Choroid plexus epithelial cell (primary cell): Measurements from ENCODE around the gene URM1.

Source experiments
- DNase-seq: peaks from one replicate; pipeline ENCODE4 v3.0.0-alpha.2; 2010; ENCODE audit warnings: low read depth
- H3K4me3 ChIP-seq: 2 replicates; pipeline ENCODE4 v1.5.1; 2011; ENCODE audit warnings: low read depth, mild to moderate bottlenecking, control low read depth, low read length, moderate library complexity
- CTCF ChIP-seq: conservative IDR thresholded peaks from 2 replicates; pipeline ENCODE4 v1.5.1; 2011; ENCODE audit warnings: low read depth, mild to moderate bottlenecking, control low read depth, inconsistent platforms, low read length, moderate library complexity

The URM1 gene

GRCh38 chr9:128340691-128341434 lies 30.3 kb upstream of the URM1 start:
- peak overlapping the region; percentile 71 for H3K4me3 ChIP-seq
- no peak for DNase-seq
- no peak for TF ChIP-seq CTCF

- peak; percentile 77 for TF ChIP-seq CTCF
- H3K4me3 ChIP-seq, result peak overlapping the region; percentile 71
- peak; percentile 74 for DNase-seq
Measured at GRCh38 chr9:128341435-128341849, 29.7 kb upstream of the URM1 start.

- DNase-seq, result no peak
- no peak for TF ChIP-seq CTCF
- H3K4me3 ChIP-seq, result no peak overlapping the region
Measured at GRCh38 chr9:128342971-128343680, 28.0 kb upstream of the URM1 start.

GRCh38 chr9:128343855-128344254 lies 27.3 kb upstream of the URM1 start:
- no peak overlapping the region for H3K4me3 ChIP-seq
- no peak for TF ChIP-seq CTCF
- DNase-seq, result no peak

- no peak for TF ChIP-seq CTCF
- H3K4me3 ChIP-seq, result no peak overlapping the region
Measured at GRCh38 chr9:128344931-128345605, 26.1 kb upstream of the URM1 start.

GRCh38 chr9:128349125-128349524 lies 22.0 kb upstream of the URM1 start:
- H3K4me3 ChIP-seq, result no peak overlapping the region
- TF ChIP-seq CTCF, result no peak

More at GRCh38 chr9:128344931-128345605, 26.1 kb upstream of the URM1 start:
- DNase-seq, result no peak

More at GRCh38 chr9:128349125-128349524, 22.0 kb upstream of the URM1 start:
- no peak for DNase-seq
